PC-9 (cell line): ENCODE measurements around the gene PHC3. TPM values are rescaled to one million over a fixed set of nuclear protein-coding genes. Genes with fewer than 3 reads are reported as not detected.

Experiments used
- BruUV-seq: library from RNA; stranded (reverse); fragments of 400-500 nt; replicated peaks from 2 replicates; lab custom pipeline; 2021; lab: Mats Ljungman, UMichigan
- CTCF ChIA-PET: fragments of 300-600 bp; sonication (Branson Sonifier 250); formaldehyde crosslinking; loops from one replicate; lab custom pipeline; 2022; ENCODE audit warnings: antibody characterized with exemption; lab: Charles Lee
- POLR2A ChIA-PET: fragments of 300-600 bp; sonication (Branson Sonifier 250); formaldehyde crosslinking; loops from one replicate; lab custom pipeline; 2022; ENCODE audit warnings: antibody characterized with exemption; ENCODE audit not compliant: unreplicated experiment; lab: Charles Lee
- DNase-seq, 2 experiments: peaks; one replicate each; pipeline versions ENCODE4 v3.0.0 to v3.0.0-alpha.2; 2015 to 2022; ENCODE audit warnings: mixed read lengths in 1 of 2
- H2AFZ ChIP-seq: fragments of 200-600 bp; sonication (generic); 2 replicates; pipeline ENCODE4 v1.8.1; 2017; ENCODE audit warnings: antibody characterized with exemption
- H3F3A ChIP-seq: fragments of 200-600 bp; sonication (generic); 2 replicates; pipeline ENCODE4 v1.8.1; 2017; ENCODE audit warnings: antibody characterized with exemption, mild to moderate bottlenecking, low read depth; ENCODE audit not compliant: insufficient read depth
- H3K27ac ChIP-seq: fragments of 200-600 bp; sonication (generic); 2 replicates; pipeline ENCODE4 v1.6.1; 2016; ENCODE audit warnings: mixed run types
- H3K27me3 ChIP-seq: fragments of 200-600 bp; sonication (generic); 2 replicates; pipeline ENCODE4 v1.6.1; 2016; ENCODE audit warnings: low read depth, mixed run types; ENCODE audit not compliant: insufficient read depth
- H3K36me3 ChIP-seq: fragments of 200-600 bp; sonication (generic); 2 replicates; pipeline ENCODE4 v1.6.1; 2016; ENCODE audit warnings: low read depth, mixed run types
- H3K4me1 ChIP-seq: fragments of 200-600 bp; sonication (generic); replicated peaks from 2 replicates; pipeline ENCODE4 v1.6.1; 2016; ENCODE audit warnings: mixed run types; ENCODE audit not compliant: insufficient read depth
- H3K4me2 ChIP-seq: fragments of 200-600 bp; sonication (generic); 2 replicates; pipeline ENCODE4 v1.6.1; 2017; ENCODE audit warnings: mixed run types
- H3K4me3 ChIP-seq: fragments of 200-600 bp; sonication (generic); 2 replicates; pipeline ENCODE4 v1.6.1; 2016; ENCODE audit warnings: mixed run types
- H3K79me2 ChIP-seq: fragments of 200-600 bp; sonication (generic); 2 replicates; pipeline ENCODE4 v1.6.1; 2017; ENCODE audit warnings: low read depth, mixed run types
- H3K9me2 ChIP-seq: fragments of 200-600 bp; sonication (generic); 2 replicates; pipeline ENCODE4 v1.8.1; 2017; ENCODE audit warnings: mild to moderate bottlenecking; ENCODE audit not compliant: insufficient read depth
- H3K9me3 ChIP-seq: fragments of 200-600 bp; sonication (generic); 2 replicates; pipeline ENCODE4 v1.8.1; 2016; ENCODE audit warnings: low read depth; ENCODE audit not compliant: insufficient read depth
- H4K20me1 ChIP-seq: fragments of 200-600 bp; sonication (generic); 2 replicates; pipeline ENCODE4 v1.8.1; 2017; ENCODE audit not compliant: insufficient read depth
- CTCF ChIP-seq: fragments of 200-600 bp; sonication (generic); conservative IDR thresholded peaks from 2 replicates; pipeline ENCODE4 v1.6.1; 2017; ENCODE audit warnings: mixed run types, antibody characterized with exemption, mild to moderate bottlenecking, moderate library complexity
- EZH2 ChIP-seq: fragments of 200-600 bp; sonication (generic); IDR thresholded peaks from 2 replicates; pipeline ENCODE4 v1.8.0; 2017; ENCODE audit warnings: antibody characterized with exemption, low read depth
- intact Hi-C: fragments of 100-400 bp; cut with micrococcal nuclease; formaldehyde crosslinking; loops from one replicate; pipeline ENCODE4 v1.10.0; 2022; ENCODE audit not compliant: unreplicated experiment
- total RNA-seq: library from RNA; stranded (reverse); gene quantifications from 2 replicates; pipeline ENCODE4 v1.2.3, GENCODE V29; 2021

PHC3 gene
- total RNA-seq, 1 experiment from 2014 or later, result 80.8 TPM

GRCh38 chr3:170079536-170080165, 101.9 kb downstream of the PHC3 start:
- DNase-seq, result peak in 1 of 2 experiments; percentile 46
- Histone ChIP-seq H2AFZ (no peak overlapping the region), H3K4me1 (0 out of 2 replicates have a peak, but pooled peaks cover 4% of the 10 kb centered on the region), H3K9me3 (no peaks in the 10 kb centered on the region), H3K9me2 (no peaks in the 10 kb centered on the region), H3K36me3 (peaks cover 16% of the 10 kb centered on the region; the same call in 1 of the 2 replicates), H3K27me3 (no peaks in the 10 kb centered on the region), H3K4me3 (no peak overlapping the region), H4K20me1 (no peaks in the 10 kb centered on the region), H3K79me2 (no peaks in the 10 kb centered on the region), H3K27ac (no peak overlapping the region), H3F3A (peaks cover 7% of the 10 kb centered on the region; the same call in 1 of the 2 replicates), H3K4me2 (no peak overlapping the region)
- intact Hi-C loops, result loop anchor here (5.0 kb wide), 1 partner anchor 42 kb away; the partner anchor contains the start of gene GPR160
- ChIA-PET CTCF (no interaction called here), POLR2A (no interaction called here)
- no TSS peak for BruUV-seq
- no peak for TF ChIP-seq EZH2
- TF ChIP-seq CTCF, result no peak

- Histone ChIP-seq H3K9me3 (no peaks in the 10 kb centered on the region), H4K20me1 (no peaks in the 10 kb centered on the region), H3K4me3 (no peak overlapping the region), H3F3A (no peaks in the 10 kb centered on the region), H3K79me2 (no peaks in the 10 kb centered on the region), H3K9me2 (no peaks in the 10 kb centered on the region), H3K27ac (no peak overlapping the region), H3K36me3 (peaks cover 10% of the 10 kb centered on the region; the same call in 1 of the 2 replicates), H2AFZ (no peak overlapping the region), H3K4me2 (no peak overlapping the region), H3K27me3 (no peaks in the 10 kb centered on the region), H3K4me1 (0 out of 2 replicates have a peak, but pooled peaks cover 4% of the 10 kb centered on the region)
- ChIA-PET POLR2A (interaction anchor here (0.6 kb wide), 1 partner anchor 143 kb away, joined by 4 read pairs; the partner anchor contains the start of gene PRKCI), CTCF (interaction anchor here (0.6 kb wide), 1 partner anchor 25 kb away, joined by 3 read pairs; no protein-coding TSS in a partner anchor)
- TF ChIP-seq EZH2 (no peak), CTCF (0 out of 2 replicates have a peak, but pooled peaks have one; percentile 29)
- intact Hi-C loops, result no loop called here
- DNase-seq, result no peak
- BruUV-seq, result no TSS peak
Measured at GRCh38 chr3:170078620-170079281, 102.8 kb downstream of the PHC3 start.

- no peaks in the 10 kb centered on the region for H3K9me2 ChIP-seq
- CTCF ChIA-PET, result no interaction called here
Measured at GRCh38 chr3:170077361-170077760, 104.2 kb downstream of the PHC3 start.

More at GRCh38 chr3:170077361-170077760, 104.2 kb downstream of the PHC3 start:
- TF ChIP-seq EZH2 (no peak), CTCF (no peak)
- no peak for DNase-seq
- H3K4me2 ChIP-seq, result no peak overlapping the region
- H3K9me3 ChIP-seq, result no peaks in the 10 kb centered on the region
- intact Hi-C loops, result no loop called here
- no peak overlapping the region for H2AFZ ChIP-seq
- POLR2A ChIA-PET, result interaction anchor here (0.7 kb wide), 1 partner anchor 29 kb away, joined by 3 read pairs; no protein-coding TSS in a partner anchor
- no TSS peak for BruUV-seq
- H3K27me3 ChIP-seq, result no peaks in the 10 kb centered on the region
- H3F3A ChIP-seq, result no peaks in the 10 kb centered on the region
- H3K36me3 ChIP-seq, result peaks cover 5% of the 10 kb centered on the region; the same call in 1 of the 2 replicates
- no peak overlapping the region for H3K27ac ChIP-seq
- 0 out of 2 replicates have a peak, but pooled peaks cover 4% of the 10 kb centered on the region for H3K4me1 ChIP-seq
- H4K20me1 ChIP-seq, result no peaks in the 10 kb centered on the region
- no peaks in the 10 kb centered on the region for H3K79me2 ChIP-seq
- no peak overlapping the region for H3K4me3 ChIP-seq
